ENCODE measurements around the gene NEURL2.

DNA sequence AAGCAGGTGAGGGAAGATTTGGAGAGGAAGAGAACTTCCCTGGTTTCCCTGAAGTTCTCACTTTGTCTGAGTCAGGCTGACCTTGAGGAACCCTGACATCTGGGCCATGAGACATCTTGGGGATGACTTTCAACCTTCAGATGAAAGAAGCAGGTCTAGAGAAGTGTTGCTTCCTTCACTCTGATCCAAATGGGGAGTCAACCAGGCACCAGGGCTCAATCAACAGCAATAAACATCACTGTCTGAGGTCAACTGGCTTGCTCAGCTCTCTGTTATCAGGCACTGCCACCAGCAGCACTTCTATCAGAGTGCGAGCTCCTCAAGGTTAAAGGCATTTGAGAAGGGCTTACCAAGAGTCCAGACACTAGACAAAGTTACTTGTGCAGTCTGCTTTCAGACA is 40.1 kb downstream of the NEURL2 start:
- no peak for TF ChIP-seq POLR2A (IDR thresholded peaks at IDR 0.05)
- TF ChIP-seq, protein P1, sequence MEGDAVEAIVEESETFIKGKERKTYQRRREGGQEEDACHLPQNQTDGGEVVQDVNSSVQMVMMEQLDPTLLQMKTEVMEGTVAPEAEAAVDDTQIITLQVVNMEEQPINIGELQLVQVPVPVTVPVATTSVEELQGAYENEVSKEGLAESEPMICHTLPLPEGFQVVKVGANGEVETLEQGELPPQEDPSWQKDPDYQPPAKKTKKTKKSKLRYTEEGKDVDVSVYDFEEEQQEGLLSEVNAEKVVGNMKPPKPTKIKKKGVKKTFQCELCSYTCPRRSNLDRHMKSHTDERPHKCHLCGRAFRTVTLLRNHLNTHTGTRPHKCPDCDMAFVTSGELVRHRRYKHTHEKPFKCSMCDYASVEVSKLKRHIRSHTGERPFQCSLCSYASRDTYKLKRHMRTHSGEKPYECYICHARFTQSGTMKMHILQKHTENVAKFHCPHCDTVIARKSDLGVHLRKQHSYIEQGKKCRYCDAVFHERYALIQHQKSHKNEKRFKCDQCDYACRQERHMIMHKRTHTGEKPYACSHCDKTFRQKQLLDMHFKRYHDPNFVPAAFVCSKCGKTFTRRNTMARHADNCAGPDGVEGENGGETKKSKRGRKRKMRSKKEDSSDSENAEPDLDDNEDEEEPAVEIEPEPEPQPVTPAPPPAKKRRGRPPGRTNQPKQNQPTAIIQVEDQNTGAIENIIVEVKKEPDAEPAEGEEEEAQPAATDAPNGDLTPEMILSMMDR (IDR thresholded peaks at IDR 0.05): no peak

Data from lower leg skin (tissue), 3 donors.